Suprapubic skin (tissue), 4 donors: Measurements from ENCODE around the gene ZDHHC14.

Experiments
- CTCF ChIP-seq, 2 donors: fragments of 200-600 bp in 1 of 2; fragments of 450-650 bp in 1 of 2; sonication (generic) in 1 of 2; IDR thresholded peaks; one replicate each; pipeline ENCODE4 v1.5.1; 2016 to 2019; ENCODE audit warnings: antibody characterized with exemption in 2 of 2, mild to moderate bottlenecking in 1 of 2, moderate library complexity in 1 of 2
- POLR2A ChIP-seq, 2 donors: fragments of 450-650 bp; IDR thresholded peaks; one replicate each; pipeline ENCODE4 v1.6.1; 2017; ENCODE audit warnings: antibody characterized with exemption in 2 of 2, mild to moderate bottlenecking in 2 of 2, moderate library complexity in 2 of 2
- POLR2AphosphoS5 ChIP-seq, 3 donors: sonication (generic); formaldehyde crosslinking; IDR thresholded peaks; one replicate each; pipeline ENCODE4 v1.6.1; 2017; ENCODE audit warnings: antibody characterized with exemption in 3 of 3

GRCh38 chr6:157638779-157639178 is 257.8 kb downstream of the ZDHHC14 start:
- no peak for TF ChIP-seq CTCF (IDR thresholded peaks at IDR 0.05)
- TF ChIP-seq POLR2AphosphoS5 (IDR thresholded peaks at IDR 0.05), result no peak
- TF ChIP-seq POLR2A (IDR thresholded peaks at IDR 0.05), result no peak
